Endothelial cell of umbilical vein (primary cell): ENCODE measurements around the gene EPB42. TPM values are rescaled to one million over a fixed set of nuclear protein-coding genes. Genes with fewer than 3 reads are reported as not detected.
A peak's percentile ranks its signal among the peaks of the same experiment; 100 is the strongest.

Experiments used
- BruUV-seq: library from RNA; stranded (reverse); fragments of 400-500 nt; replicated peaks from 2 replicates; lab custom pipeline; 2021; lab: Mats Ljungman, UMichigan
- CTCF ChIA-PET: fragments of 300-600, 350-600 bp; sonication (Branson Sonifier 250); formaldehyde crosslinking; loops from one replicate; lab custom pipeline; 2021; ENCODE audit warnings: antibody characterized with exemption, inconsistent platforms; lab: Charles Lee
- POLR2A ChIA-PET: fragments of 300-600, 350-600 bp; sonication (Branson Sonifier 250); formaldehyde crosslinking; loops from one replicate; lab custom pipeline; 2021; ENCODE audit warnings: antibody characterized with exemption, inconsistent platforms; lab: Charles Lee
- DNase-seq: peaks from one replicate; pipeline ENCODE4 v3.0.0-alpha.2; 2011; ENCODE audit warnings: low read depth, low spot score
- FAIRE-seq: peaks from 2 replicates; lab custom pipeline; 2011; peaks lifted over from hg19 to GRCh38; lab: Jason Lieb, UNC
- H2AFZ ChIP-seq: 2 replicates; pipeline ENCODE4 v1.6.0; 2012; ENCODE audit warnings: low read depth, low read length, control low read depth, inconsistent platforms
- H3K27ac ChIP-seq: 2 replicates; pipeline ENCODE4 v1.5.1; 2011; ENCODE audit warnings: low read depth, mild to moderate bottlenecking, control low read depth, low read length, moderate library complexity; ENCODE audit not compliant: insufficient read depth
- H3K27me3 ChIP-seq, 2 experiments: 2 replicates each; pipeline versions ENCODE4 v1.6.0 to v1.6.1; 2011; ENCODE audit warnings: low read length in 2 of 2, mixed read lengths in 1 of 2; ENCODE audit not compliant: control insufficient read depth in 2 of 2, insufficient read depth in 2 of 2
- H3K36me3 ChIP-seq, 2 experiments: 2 replicates in 1 of 2; 3 replicates in 1 of 2; pipeline ENCODE4 v1.5.1; 2011; ENCODE audit warnings: low read length in 2 of 2, mild to moderate bottlenecking in 1 of 2, moderate library complexity in 1 of 2; ENCODE audit not compliant: control insufficient read depth in 2 of 2, insufficient read depth in 2 of 2; ENCODE audit errors: extremely low read depth in 1 of 2
- H3K4me1 ChIP-seq: 3 replicates; pipeline ENCODE4 v1.5.1; 2011; ENCODE audit warnings: mild to moderate bottlenecking, low read length; ENCODE audit not compliant: control insufficient read depth, insufficient read depth; ENCODE audit errors: extremely low read depth
- H3K4me2 ChIP-seq: 2 replicates; pipeline ENCODE4 v1.6.1; 2011; ENCODE audit warnings: low read length, control low read depth, mixed read lengths; ENCODE audit not compliant: insufficient read depth
- H3K4me3 ChIP-seq, 3 experiments: fragments of 200-600 bp in 1 of 3; sonication (generic), shearing (Covaris generic) in 1 of 3; replicated peaks in 1 of 3; 2 replicates each; pipeline ENCODE4 v1.5.1; 2011 to 2016; ENCODE audit warnings: control low read depth in 3 of 3, low read length in 3 of 3, mild to moderate bottlenecking in 2 of 3, inconsistent platforms in 1 of 3, low read depth in 1 of 3, moderate library complexity in 1 of 3; ENCODE audit not compliant: insufficient read depth in 1 of 3
- H3K79me2 ChIP-seq: 2 replicates; pipeline ENCODE4 v1.6.0; 2012; ENCODE audit warnings: low read length, inconsistent platforms; ENCODE audit not compliant: control insufficient read depth, insufficient read depth
- H3K9ac ChIP-seq: replicated peaks from 2 replicates; pipeline ENCODE3; 2011; ENCODE audit warnings: low read length, control low read depth; ENCODE audit not compliant: insufficient read depth; ENCODE audit errors: extremely low read depth
- H3K9me1 ChIP-seq: replicated peaks from 3 replicates; pipeline ENCODE4 v1.6.0; 2011; ENCODE audit warnings: mild to moderate bottlenecking, low read length; ENCODE audit not compliant: control insufficient read depth, insufficient read depth; ENCODE audit errors: extremely low read depth
- H3K9me3 ChIP-seq: replicated peaks from 2 replicates; pipeline ENCODE4 v1.5.1; 2012; ENCODE audit warnings: low read length, inconsistent platforms; ENCODE audit not compliant: control insufficient read depth, insufficient read depth
- H4K20me1 ChIP-seq: replicated peaks from 2 replicates; pipeline ENCODE3; 2011; ENCODE audit warnings: mild to moderate bottlenecking, low read length; ENCODE audit not compliant: control insufficient read depth, insufficient read depth; ENCODE audit errors: extremely low read depth
- CTCF ChIP-seq, 2 donors: IDR thresholded peaks; 1 replicate in 1 of 2; 2 replicates in 1 of 2; pipeline ENCODE4 v1.5.1; 2011; ENCODE audit warnings: low read length in 2 of 2, mild to moderate bottlenecking in 2 of 2, moderate library complexity in 2 of 2, control low read depth in 1 of 2, inconsistent platforms in 1 of 2, low read depth in 1 of 2; ENCODE audit not compliant: insufficient read depth in 1 of 2; ENCODE audit errors: extremely low read depth in 1 of 2
- EZH2 ChIP-seq: IDR thresholded peaks from 2 replicates; pipeline ENCODE4 v1.6.1; 2012; ENCODE audit warnings: borderline replicate concordance, low read depth, mild to moderate bottlenecking, moderate library complexity, low read length, inconsistent platforms; ENCODE audit not compliant: severe bottlenecking
- FOS ChIP-seq: IDR thresholded peaks from 2 replicates; pipeline ENCODE4 v1.6.1; 2011; ENCODE audit warnings: mild to moderate bottlenecking, low read length, moderate library complexity, borderline replicate concordance; ENCODE audit not compliant: insufficient read depth
- GATA2 ChIP-seq: IDR thresholded peaks from 2 replicates; pipeline ENCODE4 v1.7.0; 2011; ENCODE audit warnings: low read depth, mild to moderate bottlenecking, moderate library complexity, mixed read lengths, low read length; ENCODE audit not compliant: insufficient read length, insufficient read depth
- MYC ChIP-seq: IDR thresholded peaks from one replicate; pipeline ENCODE4 v1.6.1; 2011; ENCODE audit warnings: mild to moderate bottlenecking, low read depth, low read length
- POLR2A ChIP-seq: IDR thresholded peaks from 2 replicates; pipeline ENCODE4 v1.6.1; 2012; ENCODE audit warnings: low read depth, mild to moderate bottlenecking, control low read depth, low read length
- POLR2AphosphoS5 ChIP-seq: IDR thresholded peaks from 2 replicates; pipeline ENCODE4 v1.6.1; 2012; ENCODE audit warnings: low read depth, mild to moderate bottlenecking, control low read depth, low read length, moderate library complexity; ENCODE audit not compliant: insufficient read depth
- dilution Hi-C: fragments of 300-500 bp; cut with MboI; formaldehyde crosslinking; loops from one replicate; pipeline ENCODE4 v1.15.0; 2019; ENCODE audit warnings: low sequenced_read_pairs; ENCODE audit not compliant: extremely low pct_ligation_motif_present
- intact Hi-C: fragments of 100-400 bp; cut with micrococcal nuclease; formaldehyde crosslinking; loops from one replicate; pipeline ENCODE4 v1.10.0; 2022
- polyA plus RNA-seq, 4 experiments: library from polyadenylated mRNA; depleted of rRNA in 3 of 4; stranded (reverse) in 3 of 4; unstranded in 1 of 4; fragments of >200 nt; gene quantifications; 2 replicates each; pipeline versions ENCODE4 v1.2.1 to v1.2.3, GENCODE V29; 2011 to 2012; ENCODE audit warnings: missing spikeins in 1 of 4
- total RNA-seq: library from RNA; stranded (reverse); gene quantifications from 2 replicates; pipeline ENCODE4 v1.2.3, GENCODE V29; 2021

The EPB42 gene
- total and polyA plus RNA-seq, 2 donors (not counting 3 experiments of a cell fraction or from before 2014, with no cell fraction given), result not detected

- Histone ChIP-seq H3K27me3 (no peaks in the 10 kb centered on the region), H3K9me1 (no peaks in the 10 kb centered on the region), H3K4me1 (peaks cover 18% of the 10 kb centered on the region), H3K9ac (peak within 1 kb of the TSS; percentile 42), H4K20me1 (no peaks in the 10 kb centered on the region), H3K36me3 (no peaks in the 10 kb centered on the region), H3K9me3 (no peaks in the 10 kb centered on the region), H3K79me2 (peaks cover 3% of the 10 kb centered on the region), H2AFZ (peak within 1 kb of the TSS; percentile 82), H3K27ac (peak within 1 kb of the TSS; percentile 9), H3K4me3 (peak within 1 kb of the TSS; percentile 32 to 76 (median 57)), H3K4me2 (peak within 1 kb of the TSS; percentile 87)
- dilution Hi-C loops, result no loop called here
- intact Hi-C loops, result loop anchor here (5.0 kb wide), 1 partner anchor 78 kb away; the partner anchor contains the start of gene UBR1
- ChIA-PET POLR2A (no interaction called here), CTCF (interaction anchor here (0.6 to 2.8 kb wide), 3 partner anchors 19 to 100 kb away, joined by 3 to 38 read pairs (median 26); no protein-coding TSS in a partner anchor)
- TF ChIP-seq MYC (peak; percentile 61), FOS (no peak), POLR2AphosphoS5 (peak; percentile 79), EZH2 (no peak), CTCF (IDR thresholded peaks at IDR 0.05; ENCODE audit: extremely low read depth in 1 of 2, insufficient read depth in 1 of 2, low read depth in 1 of 2, low read length in 2 of 2) (peak in 1 of 2 donors; percentile 35), GATA2 (no peak), POLR2A (peak; percentile 73)
- DNase-seq, result peak; percentile 70
- no TSS peak for BruUV-seq
- peak; percentile 86 for FAIRE-seq
Observed at GRCh38 chr15:43185157-43186002, 35.4 kb downstream of the EPB42 start, which contains the start of gene CCNDBP1. CCNDBP1 (plus strand) TSS chr15:43185403; CDS start chr15:43185499, 96 bp downstream.
